T-helper 9 cell (primary cell): ENCODE measurements around the gene GABBR1.

Experiments
- DNase-seq: peaks from one replicate; pipeline ENCODE4 v3.0.0-alpha.2; 2020

Gene GABBR1

DNA sequence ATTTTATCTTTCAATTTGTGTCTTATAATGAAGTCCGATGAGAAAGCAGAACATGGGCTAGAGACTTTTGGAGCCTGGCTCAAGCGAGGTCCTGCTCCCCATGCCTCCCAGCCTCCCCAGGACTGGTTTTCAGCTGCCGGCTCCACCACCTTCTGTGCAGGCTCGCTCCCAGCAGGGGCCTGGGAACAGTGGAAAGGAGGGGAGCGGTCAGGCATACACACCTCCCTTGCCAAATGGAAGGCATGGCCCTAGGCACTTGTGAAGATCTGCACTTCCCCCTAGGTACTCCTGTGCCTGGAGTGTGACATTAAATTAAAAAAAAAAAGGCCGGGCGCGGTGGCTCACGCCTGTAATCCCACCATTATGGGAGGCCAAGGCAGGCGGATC is 19.2 kb upstream of the GABBR1 start:
- no peak for DNase-seq

DNA sequence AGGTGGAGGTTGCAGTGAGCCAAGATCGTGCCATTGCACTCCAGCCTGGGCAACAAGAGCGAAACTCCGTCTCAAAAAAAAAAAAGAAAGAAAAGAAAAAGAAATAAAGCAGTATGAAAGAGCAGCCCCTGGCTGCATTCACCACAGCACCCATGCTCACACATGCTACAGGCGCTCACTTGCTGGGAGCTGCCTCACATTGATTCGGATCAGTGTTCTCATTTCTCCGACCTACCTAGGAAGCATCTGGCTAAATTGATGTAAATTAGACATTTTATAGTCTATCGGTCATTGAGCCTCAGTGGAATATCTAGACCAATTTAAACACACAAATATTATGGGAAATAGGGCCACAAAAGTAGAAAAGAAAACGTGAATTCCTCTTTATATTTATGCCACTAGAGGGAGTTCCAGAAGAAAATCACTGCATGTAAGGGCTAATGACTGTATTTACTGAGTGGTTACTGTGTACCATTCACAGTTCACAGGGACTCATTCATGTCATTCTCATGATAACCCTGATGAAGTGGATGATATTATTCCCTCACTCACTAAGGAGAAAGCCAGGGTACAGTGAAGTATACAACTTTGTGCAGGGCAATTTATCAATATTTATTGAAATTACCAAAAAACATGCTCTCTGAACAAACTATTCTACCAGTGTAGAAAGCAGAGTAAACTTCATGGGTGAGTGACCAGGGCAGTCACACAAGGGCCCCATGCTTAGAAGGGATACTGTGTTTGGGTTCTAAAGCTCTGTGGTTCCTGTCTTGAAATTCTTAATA is 18.6 kb upstream of the GABBR1 start:
- DNase-seq: no peak

DNA sequence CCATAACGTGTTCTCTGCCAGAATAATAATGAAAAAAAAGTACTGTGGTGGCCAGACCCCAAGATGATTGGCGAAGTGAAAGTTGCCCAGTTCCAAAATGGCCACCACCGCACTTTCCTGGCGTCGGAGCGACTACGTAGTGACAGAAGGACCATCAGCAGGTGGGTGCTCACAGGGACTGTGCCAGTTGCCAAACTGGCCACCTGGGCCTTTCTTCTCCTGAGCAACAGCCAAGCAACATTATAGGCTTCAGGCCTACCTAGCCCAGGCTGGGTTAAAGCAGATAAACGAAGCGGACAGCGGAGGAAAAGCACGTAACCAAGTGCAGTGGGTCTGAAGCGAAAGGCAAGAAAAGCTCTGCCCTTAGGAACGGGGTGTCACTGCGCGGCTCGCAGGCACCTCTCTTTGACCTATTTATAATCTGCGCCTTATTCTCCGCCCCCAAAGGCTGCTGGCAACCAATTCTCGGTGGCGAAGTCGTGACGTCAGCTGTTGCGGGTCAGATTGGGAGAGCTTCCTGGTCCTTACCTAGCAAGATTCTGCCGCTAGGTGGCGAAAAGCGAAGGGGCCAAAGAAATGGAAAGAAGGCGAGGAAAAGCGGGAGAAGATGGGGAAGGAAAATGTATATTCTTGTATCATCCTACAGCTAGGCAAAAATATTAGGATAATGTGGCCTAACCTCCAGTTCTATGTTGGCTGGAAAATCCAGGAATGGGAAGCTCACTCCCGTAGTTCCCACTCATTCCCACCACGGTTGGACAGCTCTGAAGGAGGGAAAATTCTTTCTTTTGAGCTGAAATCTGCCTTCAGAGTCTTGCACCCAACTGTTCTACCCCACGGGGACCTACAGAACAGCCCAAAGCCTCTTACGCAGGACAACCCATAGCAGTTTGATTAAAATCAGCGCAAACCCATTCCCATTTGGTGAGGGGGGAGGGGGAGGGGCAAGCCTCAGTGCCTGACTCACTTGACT is 17.0 kb upstream of the GABBR1 start:
- DNase-seq: peak; percentile 99

DNA sequence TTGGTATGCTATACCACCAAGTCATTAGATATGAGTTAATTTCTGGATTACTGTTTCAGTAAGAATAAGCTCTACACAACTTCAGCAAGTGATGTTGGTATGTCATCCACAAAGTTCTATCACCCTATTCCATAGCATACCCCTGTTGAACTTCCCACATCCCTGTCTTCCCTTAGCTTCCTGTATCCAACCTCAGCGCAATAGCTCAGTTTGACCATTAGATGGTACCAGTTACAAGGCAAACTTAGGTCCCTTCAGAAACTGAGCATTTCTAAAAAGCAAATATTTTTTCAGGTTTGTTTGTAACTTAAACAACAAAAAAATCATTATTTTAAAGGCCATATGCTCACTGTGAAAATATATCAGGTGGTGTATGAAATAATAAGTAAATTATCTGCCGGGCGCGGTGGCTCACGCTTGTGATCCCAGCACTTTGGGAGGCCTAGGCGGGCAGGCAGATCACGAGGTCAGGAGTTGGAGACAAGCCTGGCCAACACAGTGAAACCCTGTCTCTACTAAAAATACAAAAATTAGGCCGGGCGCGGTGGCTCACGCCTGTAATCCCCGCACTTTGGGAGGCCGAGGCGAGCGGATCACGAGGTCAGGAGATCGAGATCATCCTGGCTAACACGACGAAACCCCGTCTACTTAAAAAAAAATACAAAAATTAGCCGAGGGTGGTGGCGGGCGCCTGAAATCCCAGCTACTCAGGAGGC is 15.1 kb upstream of the GABBR1 start:
- DNase-seq: no peak

DNA sequence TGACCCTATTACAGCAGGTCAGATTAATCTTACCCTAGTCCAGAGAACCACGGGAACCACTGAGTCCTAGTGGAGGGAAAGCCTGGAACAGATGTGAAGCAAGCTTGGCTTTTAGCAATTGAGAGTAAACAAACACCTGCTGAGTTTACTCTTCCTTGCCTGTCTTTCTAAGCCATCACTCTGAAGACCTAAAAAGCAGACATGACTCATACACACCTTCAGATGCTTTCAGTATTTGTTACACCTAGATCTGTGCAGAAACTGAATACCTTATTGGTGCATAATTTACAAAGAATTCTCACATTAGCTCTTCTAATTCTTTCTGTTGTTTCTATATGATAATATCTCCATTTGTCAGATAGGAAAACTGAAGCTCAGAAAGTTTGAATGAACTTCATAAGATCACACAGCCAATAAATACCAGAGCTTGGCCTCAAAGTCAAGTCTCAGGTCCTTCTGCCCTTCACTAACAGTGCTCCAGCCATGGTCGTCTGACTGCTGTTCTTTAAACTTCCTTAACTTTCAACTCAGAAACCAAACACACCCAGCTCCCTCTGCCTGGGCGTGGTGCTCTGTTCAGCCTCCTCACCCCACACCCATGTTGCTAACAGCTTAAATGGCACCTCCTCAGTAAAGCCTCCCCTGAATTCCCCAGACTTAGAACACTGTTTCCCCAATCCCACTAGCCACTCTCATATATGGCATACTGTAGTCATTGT is 8.6 kb upstream of the GABBR1 start:
- no peak for DNase-seq

DNA sequence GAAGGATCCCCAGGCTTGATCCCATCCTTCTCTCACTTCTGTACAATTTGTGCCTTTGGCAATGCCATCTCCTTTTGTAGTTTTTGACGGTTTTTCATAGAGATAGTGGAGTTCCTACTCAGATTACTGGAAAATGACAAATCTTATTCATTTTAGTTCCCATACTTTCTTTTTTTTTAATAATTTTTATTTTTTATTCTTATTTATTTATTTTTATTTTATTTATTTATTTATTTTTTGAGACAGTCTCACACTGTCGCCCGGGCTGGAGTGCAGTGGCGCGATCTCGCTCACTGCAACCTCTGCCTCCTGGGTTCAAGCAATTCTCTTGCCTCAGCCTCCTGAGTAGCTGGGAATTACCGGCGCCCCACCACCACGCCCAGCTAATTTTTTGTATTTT is 4.3 kb upstream of the GABBR1 start:
- no peak for DNase-seq

DNA sequence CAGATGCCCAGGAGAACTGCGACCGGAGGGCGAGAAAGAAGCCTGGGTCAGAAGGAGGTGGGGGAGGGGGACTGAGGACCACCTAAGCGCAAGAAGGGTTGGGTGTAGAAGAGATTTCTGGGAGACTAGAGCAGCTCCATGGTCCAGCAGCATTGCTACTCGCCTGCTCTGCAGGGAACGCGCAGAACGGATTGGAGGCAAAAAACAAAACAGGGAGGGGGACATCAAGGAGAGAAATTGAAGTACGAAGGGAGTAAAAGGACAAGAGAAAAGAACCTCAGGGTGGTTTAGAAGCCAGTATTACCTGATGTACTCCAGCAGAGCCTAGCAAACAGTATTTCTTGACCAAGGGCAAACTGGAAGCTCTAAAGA is 537 bp upstream of the GABBR1 start:
- no peak for DNase-seq

DNA sequence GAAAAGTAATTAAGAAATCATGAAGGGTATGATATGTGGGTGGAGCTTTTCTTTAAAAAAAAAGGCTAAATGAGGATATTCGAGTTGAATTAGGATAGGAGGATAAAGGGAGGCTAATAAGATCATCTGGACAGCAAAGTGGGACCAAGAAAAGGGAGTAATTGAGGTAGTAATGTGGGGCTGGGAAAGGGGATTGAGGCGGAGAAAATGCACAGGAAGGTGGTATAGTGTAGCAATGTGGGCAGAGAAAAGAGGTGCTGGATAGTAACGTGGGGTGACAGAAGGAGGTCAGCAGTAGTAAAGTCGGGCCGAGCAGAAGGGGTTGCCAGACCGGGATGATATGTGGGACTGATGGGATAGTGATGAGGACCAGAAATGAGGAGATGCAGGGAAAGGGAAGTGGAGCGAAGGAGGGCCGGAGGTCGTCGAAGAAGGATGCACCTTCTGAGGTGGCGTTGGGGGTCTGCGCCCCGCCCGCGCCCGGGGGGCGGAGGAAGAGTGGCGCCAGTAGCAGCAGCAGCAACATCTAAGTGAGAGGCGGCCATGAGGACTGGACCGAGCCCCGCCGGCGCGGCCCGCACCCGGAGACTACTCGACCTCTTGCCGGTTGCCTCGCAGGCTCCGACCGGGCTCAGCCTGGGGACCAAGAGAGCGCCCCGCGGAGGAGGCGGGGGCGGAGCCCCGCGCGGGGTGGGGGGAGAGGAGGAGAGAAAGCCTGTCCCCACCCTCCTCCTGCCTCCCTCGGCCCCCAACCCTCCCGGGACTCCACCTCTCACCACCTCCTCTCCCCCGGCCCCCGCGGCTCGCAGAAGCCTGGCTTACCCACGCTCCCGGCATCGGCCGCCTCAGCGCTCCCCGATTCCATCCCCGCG is 887 bp downstream of the GABBR1 start:
- DNase-seq: peak; percentile 63

DNA sequence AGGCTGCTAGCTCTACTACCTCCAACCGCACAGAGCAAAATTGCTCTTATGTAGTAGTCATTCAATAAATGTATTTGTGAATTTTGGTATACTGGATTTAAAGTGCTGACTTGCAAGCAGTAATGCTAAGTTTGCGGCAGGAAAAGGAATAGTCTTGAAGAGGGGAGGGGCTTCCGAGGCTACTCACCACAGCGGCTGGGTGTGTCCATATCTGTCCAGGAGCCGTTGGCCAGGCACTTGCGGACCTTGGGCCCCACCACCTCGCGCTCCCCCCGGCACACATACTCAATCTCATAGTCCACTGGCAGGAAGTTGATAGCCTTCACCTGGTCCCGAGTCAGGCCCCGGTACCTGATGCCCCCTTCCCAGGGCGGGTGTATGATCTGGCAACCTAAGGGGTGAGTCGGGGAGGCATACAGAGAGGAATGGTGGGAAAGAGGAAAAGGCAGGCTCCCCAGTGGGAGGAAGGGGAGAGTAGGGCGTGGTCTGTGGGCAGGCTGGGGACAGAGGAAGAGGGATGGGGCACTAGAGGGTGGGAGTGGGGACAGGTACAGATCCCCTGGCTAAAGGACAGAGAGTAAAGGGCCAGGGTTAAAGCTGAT is 1.7 kb downstream of the GABBR1 start:
- DNase-seq: no peak

DNA sequence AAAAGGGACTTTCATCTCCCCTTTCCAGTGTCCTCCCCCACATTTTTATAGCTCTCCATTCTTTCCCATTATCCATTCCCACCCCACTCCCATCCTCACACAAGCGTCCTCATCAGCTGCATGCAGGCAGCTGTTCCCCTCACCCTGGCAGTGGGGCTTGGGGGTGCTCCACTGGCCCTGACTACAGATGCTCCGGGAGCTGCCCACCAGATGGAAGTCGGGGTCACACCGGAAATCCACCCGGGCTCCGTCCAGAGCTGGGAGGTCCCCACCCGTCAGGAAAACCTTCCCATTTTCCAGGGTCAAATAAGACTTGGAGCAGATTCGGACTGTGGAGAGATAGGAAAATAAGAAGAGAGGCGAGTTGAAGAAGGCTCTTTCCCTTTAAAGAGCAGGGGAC is 2.7 kb downstream of the GABBR1 start:
- no peak for DNase-seq

DNA sequence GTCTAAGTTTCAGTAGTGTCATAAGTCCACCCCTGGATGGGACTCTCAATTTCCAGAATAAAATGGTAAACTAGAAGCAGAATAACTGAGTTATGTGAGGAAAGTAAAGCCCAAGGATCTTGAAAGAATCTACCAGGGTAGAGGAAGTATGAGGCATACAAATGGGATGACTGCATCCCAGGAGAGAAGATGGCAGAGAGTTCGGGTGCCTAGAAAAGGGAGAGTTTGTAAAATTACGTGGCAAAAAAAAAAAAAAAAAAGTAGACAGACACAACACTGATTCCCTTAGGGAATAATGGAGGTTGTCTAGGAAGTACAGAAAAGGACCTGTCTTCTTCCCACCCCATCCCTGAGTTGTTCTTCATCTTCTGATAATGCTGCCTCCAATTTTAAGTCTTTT is 3.4 kb downstream of the GABBR1 start:
- DNase-seq: no peak

DNA sequence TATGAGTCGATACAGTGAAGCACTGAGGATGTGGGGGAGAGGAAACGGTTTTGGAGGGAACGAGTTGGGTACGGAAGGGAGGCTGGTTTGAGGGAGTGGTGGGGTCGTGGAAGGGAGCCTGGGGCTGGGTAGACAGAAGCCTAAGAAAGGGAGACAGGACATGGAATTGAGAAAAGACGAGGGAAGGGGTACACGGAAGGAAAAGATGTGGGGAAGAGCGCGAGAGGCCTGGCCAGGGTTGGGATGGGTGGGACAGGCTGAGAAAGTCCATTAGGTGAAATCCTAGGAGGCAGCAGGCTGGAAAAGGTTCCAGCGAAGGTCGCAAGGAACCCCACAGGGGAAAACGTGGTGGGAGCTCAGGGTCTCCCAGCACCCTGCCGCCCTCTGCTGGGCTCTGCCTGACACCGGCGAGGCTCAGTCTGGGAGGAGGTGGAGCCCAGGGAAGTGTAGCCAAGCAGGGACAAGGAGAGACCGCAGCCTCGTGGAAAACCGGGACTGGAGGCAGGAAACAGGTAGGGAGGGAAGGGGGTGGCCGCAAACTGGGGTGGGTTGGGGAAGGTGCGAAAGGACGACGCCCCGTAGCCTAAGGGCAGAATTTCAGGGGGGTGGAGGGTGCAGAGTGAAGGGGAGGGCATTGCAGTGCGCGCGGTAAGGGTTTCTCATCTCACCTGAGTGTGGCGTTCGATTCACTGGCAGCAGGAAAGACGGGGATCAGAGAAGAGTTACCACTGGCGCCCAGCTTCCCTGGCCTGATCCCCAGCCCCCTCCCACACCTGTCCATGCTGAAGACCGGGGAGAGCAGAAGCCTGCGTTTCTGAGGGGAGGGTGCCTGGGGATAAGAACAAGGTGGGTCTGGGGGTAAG is 4.3 kb downstream of the GABBR1 start:
- DNase-seq: peak; percentile 49

DNA sequence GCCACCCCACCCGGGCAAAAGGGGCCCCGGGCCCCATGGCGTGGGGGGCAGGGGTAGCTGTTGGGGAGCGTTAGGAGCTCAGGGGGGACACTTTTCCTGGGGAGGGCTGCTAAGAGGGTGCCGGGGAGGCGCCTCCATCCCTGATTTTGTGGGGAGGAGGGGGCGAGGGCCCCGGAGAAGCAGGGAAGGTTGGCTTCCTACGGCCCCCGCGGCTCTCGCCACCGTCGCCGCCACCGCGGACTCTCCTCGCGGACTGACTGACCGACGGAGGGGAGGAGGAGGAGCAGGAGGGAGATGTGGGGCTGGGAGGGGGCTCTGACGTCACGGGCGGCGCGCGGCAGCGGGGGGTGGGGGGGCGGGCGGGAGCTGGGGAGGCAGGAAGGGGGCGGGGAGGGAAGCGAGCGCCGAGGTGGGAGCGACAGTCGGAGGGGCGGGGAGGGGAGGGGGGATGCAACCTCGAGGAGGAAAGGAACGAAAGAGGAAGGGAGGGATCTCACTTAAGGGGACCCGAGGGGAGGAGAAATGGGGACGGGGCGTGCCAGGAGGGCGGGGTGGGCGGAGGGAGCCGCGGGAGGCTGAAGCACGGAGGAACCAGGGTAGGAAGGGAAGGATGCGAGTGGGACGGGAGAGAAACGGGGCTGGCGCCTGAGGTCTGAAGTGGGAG is 5.1 kb downstream of the GABBR1 start:
- peak; percentile 60 for DNase-seq

DNA sequence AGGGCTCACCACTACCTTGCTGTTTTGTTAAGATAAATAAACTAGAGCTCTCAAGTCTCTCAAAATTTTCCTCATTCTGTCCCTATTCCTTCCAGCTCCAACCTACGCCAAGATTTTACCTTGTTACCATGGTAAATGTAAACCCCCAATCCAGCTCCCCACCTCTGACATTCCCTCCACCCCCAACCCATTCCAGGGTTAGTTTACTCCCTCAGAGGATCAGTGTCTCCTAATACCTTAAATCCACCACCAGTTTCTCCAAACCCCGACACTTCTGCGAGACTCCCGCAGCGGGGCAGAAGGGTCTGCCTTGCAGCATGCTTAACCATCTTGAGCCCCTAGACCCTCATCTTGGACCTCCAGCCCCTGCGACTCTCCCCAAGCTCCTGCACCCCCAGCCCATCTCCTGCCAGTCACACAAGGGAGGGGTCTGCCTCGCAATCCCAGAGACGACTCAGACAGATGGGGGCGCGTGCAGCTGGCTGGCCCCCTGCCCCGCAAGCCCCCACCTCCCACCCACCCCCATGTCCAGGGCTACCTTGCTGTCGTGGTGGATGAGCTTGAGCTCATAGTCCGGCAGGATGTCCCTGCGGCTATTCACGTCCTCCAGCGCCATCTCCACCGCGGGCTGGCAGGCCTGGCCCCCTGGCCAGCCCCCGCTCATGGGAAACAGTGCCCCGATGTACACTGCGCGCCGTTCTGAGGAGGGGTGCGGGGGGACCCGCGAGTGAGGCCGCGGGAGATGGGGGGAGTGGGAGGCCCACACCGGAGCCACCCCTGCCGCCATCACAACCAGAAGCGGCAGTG is 5.8 kb downstream of the GABBR1 start:
- no peak for DNase-seq

DNA sequence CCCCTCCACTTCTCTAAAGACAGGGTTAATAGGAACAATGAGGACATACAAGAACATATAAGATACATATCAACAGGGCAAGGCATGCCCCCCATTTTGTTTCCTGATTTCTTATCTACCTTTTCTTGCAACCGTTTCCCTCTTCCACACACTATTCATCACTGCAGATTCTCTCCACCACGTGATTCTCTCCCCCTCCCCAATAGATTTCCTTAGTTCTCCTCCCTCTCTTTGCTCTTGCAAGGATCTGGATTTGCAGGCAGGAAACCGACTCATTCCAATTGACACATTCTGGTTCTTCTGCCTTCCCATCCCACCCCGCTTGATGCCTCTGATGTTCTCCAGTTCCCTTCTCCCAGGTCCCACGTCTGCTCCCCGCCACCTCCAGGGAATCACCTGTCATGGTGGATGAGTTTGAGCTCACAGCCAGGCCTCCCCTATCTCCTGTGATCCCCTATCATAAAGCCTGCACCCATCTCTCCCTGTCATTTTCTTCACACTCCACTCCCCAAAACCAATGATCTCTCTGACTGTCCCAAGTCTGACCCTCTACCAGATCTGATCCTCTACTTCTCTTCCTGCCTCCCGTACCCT is 7.5 kb downstream of the GABBR1 start:
- no peak for DNase-seq

DNA sequence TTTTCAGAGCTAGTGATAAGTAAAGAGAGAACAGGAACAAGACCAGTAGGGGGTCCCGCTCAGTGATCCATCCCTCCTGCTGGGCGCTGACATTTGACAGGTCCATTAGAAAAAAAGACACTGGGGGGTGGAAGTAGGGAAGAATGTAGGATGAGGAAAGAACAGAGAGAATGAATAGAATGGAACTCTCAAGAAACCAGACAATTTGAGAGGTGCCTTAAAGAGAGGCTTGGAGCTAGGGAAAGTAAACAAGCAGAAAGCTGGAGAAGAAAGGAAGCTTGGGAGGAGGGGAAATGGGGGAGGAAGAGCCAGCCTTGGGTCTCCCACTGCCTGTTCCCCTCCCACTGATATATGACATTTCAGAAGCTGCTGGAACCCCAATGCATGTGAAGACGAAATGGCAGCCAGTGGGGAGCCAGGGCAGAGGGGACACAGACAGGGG is 8.4 kb downstream of the GABBR1 start:
- no peak for DNase-seq

DNA sequence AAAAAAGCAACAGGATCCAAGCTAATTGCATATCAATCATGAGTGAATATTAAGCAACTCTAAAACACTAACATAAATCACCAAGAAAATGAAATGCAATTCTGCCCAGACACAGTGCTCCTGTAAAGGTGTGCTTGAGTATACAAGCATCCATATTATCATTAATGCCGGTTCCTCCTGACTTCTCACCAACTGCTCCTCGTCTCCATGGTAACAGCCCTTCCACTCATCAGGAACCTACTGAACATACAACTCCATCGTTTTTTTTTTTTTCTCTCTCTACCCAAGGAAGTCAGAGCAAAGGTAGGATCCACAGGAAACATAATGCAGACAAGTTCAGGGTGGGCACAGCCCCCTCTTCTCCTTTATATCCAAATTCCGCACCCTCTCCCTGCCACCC is 12.4 kb downstream of the GABBR1 start:
- no peak for DNase-seq

DNA sequence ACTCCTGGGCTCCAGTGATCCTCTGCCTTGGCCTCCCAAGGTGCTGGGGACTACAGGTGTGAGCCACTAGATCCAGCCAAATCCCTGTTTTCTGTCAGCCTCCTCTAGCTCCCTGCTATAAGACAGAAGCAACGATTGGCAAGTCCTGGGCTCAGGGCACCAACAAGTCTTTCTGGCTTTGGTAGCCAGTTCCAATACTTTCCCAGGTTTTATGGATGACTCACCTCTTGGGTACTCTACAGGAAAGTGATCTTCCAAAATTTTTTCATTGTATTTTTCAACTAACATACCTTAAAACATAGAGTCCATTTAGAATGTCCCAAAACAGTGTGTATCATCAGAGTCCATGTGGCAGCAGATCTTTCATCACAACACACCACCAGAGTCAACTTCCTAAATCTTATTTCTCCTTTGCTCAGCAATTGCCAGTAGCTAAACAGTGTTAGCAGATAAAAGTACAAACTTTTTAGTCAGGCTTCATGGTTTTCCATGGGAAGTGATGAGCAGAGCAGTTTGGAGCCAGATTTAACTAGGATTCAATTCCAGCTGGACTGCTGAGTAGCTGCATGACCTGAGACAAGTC is 13.3 kb downstream of the GABBR1 start:
- DNase-seq: no peak
